Caco-2 (cell line): Measurements from ENCODE around the gene ARHGAP42. TPM values are rescaled to one million over a fixed set of nuclear protein-coding genes. Genes with fewer than 3 reads are reported as not detected.

Source experiments
- BruUV-seq: library from RNA; stranded (reverse); fragments of 400-500 nt; replicated peaks from 2 replicates; lab custom pipeline; 2021; lab: Mats Ljungman, UMichigan
- CTCF ChIA-PET: fragments of 300-600 bp; sonication (Branson Sonifier 250); formaldehyde crosslinking; loops from one replicate; lab custom pipeline; 2022; ENCODE audit warnings: antibody characterized with exemption; lab: Charles Lee
- POLR2A ChIA-PET: fragments of 300-600 bp; sonication (Branson Sonifier 250); formaldehyde crosslinking; loops from one replicate; lab custom pipeline; 2022; ENCODE audit warnings: antibody characterized with exemption; lab: Charles Lee
- DNase-seq, 2 experiments: peaks; one replicate each; pipeline versions ENCODE4 v3.0.0 to v3.0.0-alpha.2; 2020 to 2022
- H3K27me3 ChIP-seq: replicated peaks from 2 replicates; pipeline ENCODE4 v1.6.0; 2011; ENCODE audit warnings: low read length; ENCODE audit not compliant: control insufficient read depth, insufficient read depth
- H3K36me3 ChIP-seq: 2 replicates; pipeline ENCODE4 v1.5.1; 2011; ENCODE audit warnings: low read length; ENCODE audit not compliant: control insufficient read depth, insufficient read depth
- H3K4me1 ChIP-seq: fragments of 250-450 bp; sonication (Bioruptor Pico); 2 replicates; pipeline ENCODE4 v1.5.1; 2020; ENCODE audit warnings: mild to moderate bottlenecking
- H3K4me3 ChIP-seq: 2 replicates; pipeline ENCODE4 v1.5.1; 2011; ENCODE audit warnings: low read depth, mild to moderate bottlenecking, control low read depth, low read length
- H3K9me3 ChIP-seq: fragments of 250-450 bp; sonication (Bioruptor Pico); 2 replicates; pipeline ENCODE4 v1.5.1; 2020; ENCODE audit warnings: mild to moderate bottlenecking, moderate library complexity
- H3K27ac Mint-ChIP-seq: one replicate; pipeline ENCODE4 v1.8.0; 2022; ENCODE audit warnings: mixed read lengths; ENCODE audit not compliant: unreplicated experiment
- H3K27me3 Mint-ChIP-seq: one replicate; pipeline ENCODE4 v1.8.0; 2022; ENCODE audit warnings: mixed read lengths; ENCODE audit not compliant: insufficient read depth, unreplicated experiment
- H3K36me3 Mint-ChIP-seq: one replicate; pipeline ENCODE4 v1.8.0; 2022; ENCODE audit warnings: mild to moderate bottlenecking, mixed read lengths; ENCODE audit not compliant: insufficient read depth, unreplicated experiment
- H3K4me1 Mint-ChIP-seq: one replicate; pipeline ENCODE4 v1.8.0; 2022; ENCODE audit warnings: low read depth, mixed read lengths; ENCODE audit not compliant: unreplicated experiment
- H3K4me3 Mint-ChIP-seq: one replicate; pipeline ENCODE4 v1.8.0; 2022; ENCODE audit warnings: mild to moderate bottlenecking, moderate library complexity, mixed read lengths; ENCODE audit not compliant: unreplicated experiment
- H3K9me3 Mint-ChIP-seq: one replicate; pipeline ENCODE4 v1.8.0; 2022; ENCODE audit warnings: mixed read lengths; ENCODE audit not compliant: unreplicated experiment
- CTCF ChIP-seq, 2 experiments: fragments of 200-600 bp in 1 of 2; IDR thresholded peaks; 1 replicate in 1 of 2; 2 replicates in 1 of 2; pipeline versions ENCODE4 v1.5.1 to v1.8.0; 2011 to 2022; ENCODE audit warnings: antibody characterized with exemption in 1 of 2, control low read depth in 1 of 2, inconsistent platforms in 1 of 2, low read depth in 1 of 2, low read length in 1 of 2, mild to moderate bottlenecking in 1 of 2, moderate library complexity in 1 of 2; ENCODE audit not compliant: insufficient read depth in 1 of 2, severe bottlenecking in 1 of 2, unreplicated experiment in 1 of 2
- intact Hi-C: fragments of 100-400 bp; cut with micrococcal nuclease; formaldehyde crosslinking; loops from one replicate; pipeline ENCODE4 v1.10.0; 2022; ENCODE audit not compliant: unreplicated experiment
- total RNA-seq: library from RNA; stranded (reverse); gene quantifications from 2 replicates; pipeline ENCODE4 v1.2.3, GENCODE V29; 2022

The ARHGAP42 gene
- total RNA-seq, 1 experiment from 2014 or later: 8.4 TPM

DNA sequence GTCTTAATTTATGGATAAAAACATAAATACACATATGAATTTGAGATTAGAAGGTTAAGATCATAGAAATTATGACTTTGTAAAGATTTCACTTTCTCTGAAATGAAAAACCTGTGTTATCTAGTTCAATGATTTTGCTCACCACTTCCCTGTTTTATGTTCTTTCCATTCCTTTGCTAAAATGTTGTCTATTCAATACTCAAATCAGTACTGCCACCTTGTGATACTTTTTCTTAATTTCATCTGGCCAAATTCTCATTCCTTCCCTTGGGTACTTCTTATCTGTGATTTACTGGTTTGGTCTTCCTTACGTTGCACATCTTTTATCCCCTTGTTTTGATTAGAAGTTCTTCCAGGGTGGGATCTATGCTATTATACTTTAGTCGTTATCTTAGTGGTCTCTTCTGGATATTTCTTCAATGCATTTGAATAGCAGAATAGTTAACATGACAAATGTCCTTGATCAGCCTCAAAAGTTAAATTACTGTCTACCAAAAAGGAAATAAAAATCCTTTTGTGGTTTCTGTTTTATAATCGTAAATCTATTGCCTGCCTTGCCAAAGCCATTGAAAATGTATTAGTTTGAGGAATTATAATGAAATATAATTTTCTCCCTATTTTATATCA lies 245.5 kb downstream of the ARHGAP42 start:
- no peaks in the 10 kb centered on the region for H3K36me3 ChIP-seq
- TF ChIP-seq CTCF (IDR thresholded peaks at IDR 0.05; ENCODE audit: insufficient read depth in 1 of 2, low read depth in 1 of 2, low read length in 1 of 2, severe bottlenecking in 1 of 2, unreplicated experiment in 1 of 2): peak; percentile 45 to 58
- peak in 1 of 2 experiments; percentile 45 for DNase-seq
- H3K4me1 ChIP-seq: peaks cover 9% of the 10 kb centered on the region; the same call in 1 of the 2 replicates
- Mint-ChIP-seq H3K27me3 (no peaks in the 10 kb centered on the region), H3K27ac (no peak overlapping the region), H3K9me3 (no peaks in the 10 kb centered on the region), H3K4me3 (no peak overlapping the region), H3K4me1 (peaks cover 5% of the 10 kb centered on the region), H3K36me3 (no peaks in the 10 kb centered on the region)
- intact Hi-C loops: loop anchor here (1.0 to 10.0 kb wide), 4 partner anchors 303 to 1118 kb away; no protein-coding TSS in a partner anchor
- no peaks in the 10 kb centered on the region for H3K9me3 ChIP-seq
- H3K4me3 ChIP-seq: no peak overlapping the region
- no peaks in the 10 kb centered on the region for H3K27me3 ChIP-seq
- BruUV-seq: no TSS peak
- CTCF ChIA-PET: no interaction called here
- POLR2A ChIA-PET: no interaction called here

DNA sequence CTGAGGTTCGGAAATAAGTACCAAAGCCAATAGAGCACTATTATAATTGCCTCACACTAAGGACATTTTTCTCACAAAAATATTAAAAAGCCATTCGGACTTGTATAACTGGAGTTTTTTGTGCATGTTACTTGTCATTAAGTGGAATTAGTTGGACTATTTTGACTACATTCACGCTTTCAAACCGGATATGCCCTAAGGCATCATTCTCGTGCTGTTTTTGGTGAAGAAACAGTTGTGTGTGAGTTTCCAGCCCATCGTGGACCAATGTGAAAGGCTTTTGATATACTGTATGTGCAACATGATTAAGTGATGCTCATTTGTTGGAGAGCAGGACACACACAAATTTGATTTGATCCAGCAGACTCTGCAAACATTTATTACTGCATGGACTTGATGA lies 249.7 kb downstream of the ARHGAP42 start:
- Histone ChIP-seq H3K4me1 (no peaks in the 10 kb centered on the region), H3K4me3 (no peak overlapping the region), H3K27me3 (no peaks in the 10 kb centered on the region), H3K36me3 (no peaks in the 10 kb centered on the region; the same call in 1 of the 2 replicates), H3K9me3 (no peaks in the 10 kb centered on the region)
- Mint-ChIP-seq H3K4me1 (peaks cover 9% of the 10 kb centered on the region), H3K4me3 (no peak overlapping the region), H3K27me3 (no peaks in the 10 kb centered on the region), H3K9me3 (no peaks in the 10 kb centered on the region), H3K27ac (no peak overlapping the region), H3K36me3 (no peaks in the 10 kb centered on the region)
- no peak for DNase-seq
- BruUV-seq: no TSS peak
- intact Hi-C loops: loop anchor here (10.0 kb wide), 2 partner anchors 722 to 1122 kb away; no protein-coding TSS in a partner anchor
- POLR2A ChIA-PET: no interaction called here
- CTCF ChIA-PET: interaction anchor here (1.2 kb wide), 1 partner anchor 360 kb away, joined by 3 read pairs; no protein-coding TSS in a partner anchor
- no peak for TF ChIP-seq CTCF (IDR thresholded peaks at IDR 0.05; ENCODE audit: insufficient read depth in 1 of 2, low read depth in 1 of 2, low read length in 1 of 2, severe bottlenecking in 1 of 2, unreplicated experiment in 1 of 2)

DNA sequence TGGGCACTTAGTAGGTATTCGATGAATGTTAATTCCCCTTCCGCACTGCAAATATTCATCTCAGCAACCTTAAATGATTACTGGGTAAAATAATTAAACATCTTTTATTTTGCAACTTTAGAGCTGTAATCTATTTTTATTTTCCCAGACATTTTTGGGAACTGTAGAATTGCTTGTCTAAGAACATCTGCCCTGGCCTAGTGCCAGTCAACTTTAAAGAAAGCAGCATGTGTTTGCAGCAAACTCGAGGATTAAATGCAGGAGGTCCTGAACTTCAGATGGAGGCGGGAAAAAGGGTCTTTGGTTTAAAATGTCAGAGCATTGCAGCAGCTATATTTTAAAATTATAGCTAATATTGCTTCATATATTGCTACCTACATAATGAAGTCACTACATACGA lies 252.5 kb downstream of the ARHGAP42 start:
- Histone ChIP-seq H3K27me3 (no peaks in the 10 kb centered on the region), H3K9me3 (no peaks in the 10 kb centered on the region), H3K4me1 (no peaks in the 10 kb centered on the region), H3K36me3 (no peaks in the 10 kb centered on the region; the same call in 1 of the 2 replicates), H3K4me3 (no peak overlapping the region)
- Mint-ChIP-seq H3K4me3 (no peak overlapping the region), H3K9me3 (no peaks in the 10 kb centered on the region), H3K27me3 (no peaks in the 10 kb centered on the region), H3K4me1 (peaks cover 9% of the 10 kb centered on the region), H3K36me3 (no peaks in the 10 kb centered on the region), H3K27ac (no peak overlapping the region)
- TF ChIP-seq CTCF (IDR thresholded peaks at IDR 0.05; ENCODE audit: insufficient read depth in 1 of 2, low read depth in 1 of 2, low read length in 1 of 2, severe bottlenecking in 1 of 2, unreplicated experiment in 1 of 2): no peak
- ChIA-PET CTCF (no interaction called here), POLR2A (no interaction called here)
- no TSS peak for BruUV-seq
- intact Hi-C loops: loop anchor here (10.0 kb wide), 2 partner anchors 725 to 1125 kb away; no protein-coding TSS in a partner anchor
- DNase-seq: no peak
